Retinal pigment epithelial cell (primary cell): ENCODE data around the gene WDR37.
"Not testable (repeated sequence)": the region's sequence is repeated elsewhere in the genome, so short reads cannot be mapped to it uniquely, and the experiment has no call there.

Source experiments
- DNase-seq: peaks from one replicate; pipeline ENCODE4 v3.0.0-alpha.2; 2010; ENCODE audit warnings: low read depth
- H3K4me3 ChIP-seq: 2 replicates; pipeline ENCODE4 v1.5.1; 2011; ENCODE audit warnings: mild to moderate bottlenecking, low read length, control low read depth, moderate library complexity
- CTCF ChIP-seq: conservative IDR thresholded peaks from 2 replicates; pipeline ENCODE4 v1.5.1; 2011; ENCODE audit warnings: low read depth, low read length, control low read depth, inconsistent platforms

Gene WDR37

DNA sequence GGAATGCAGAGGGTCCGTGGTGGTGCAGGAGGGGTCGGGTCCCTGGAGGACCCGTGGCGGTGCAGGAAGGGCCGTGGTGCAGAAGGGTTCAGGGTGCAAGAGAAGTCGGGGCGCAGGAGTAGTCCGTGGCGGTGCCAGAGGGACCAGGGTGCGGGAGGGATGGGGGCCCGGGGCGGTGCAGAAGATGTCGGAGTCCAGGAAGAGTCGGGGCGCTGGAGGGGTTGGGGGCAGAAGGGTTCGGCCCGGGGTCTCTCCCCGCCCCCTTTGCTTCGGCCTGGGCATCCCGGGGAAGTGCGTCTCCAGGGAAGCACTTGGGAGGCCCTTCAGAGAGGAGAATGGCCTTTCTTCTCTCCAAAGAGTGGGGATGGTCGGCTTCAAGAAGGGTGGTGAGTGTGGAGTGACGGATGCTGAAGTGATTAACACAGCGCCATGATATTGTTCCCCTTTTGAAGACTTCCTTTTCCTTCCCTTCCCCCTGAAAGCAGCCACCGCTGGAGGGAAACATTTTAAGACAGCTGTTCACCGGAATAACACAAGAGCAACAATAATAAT lies 997 bp downstream of the WDR37 start:
- no peak for TF ChIP-seq CTCF
- DNase-seq: no peak
- H3K4me3 ChIP-seq: peak overlapping the region; percentile 87

DNA sequence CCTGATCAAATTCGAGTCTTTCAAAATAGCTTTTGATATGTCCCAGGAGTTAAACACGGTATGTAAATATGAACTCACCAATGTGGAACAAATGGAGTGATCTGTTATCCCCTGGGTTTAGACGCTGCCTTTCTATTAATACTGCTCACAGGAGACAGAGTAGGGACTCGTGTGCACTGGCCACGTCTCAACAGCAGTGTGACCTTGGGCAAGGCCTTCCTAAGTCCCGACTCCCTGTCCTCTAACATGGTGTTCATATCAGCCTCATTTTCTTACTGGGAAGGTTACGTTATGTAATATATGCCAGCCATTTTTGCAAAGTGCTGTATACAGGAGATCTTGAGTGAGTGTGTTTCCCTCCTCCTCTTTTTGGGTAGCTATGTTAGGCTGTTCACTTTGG lies 1.8 kb downstream of the WDR37 start:
- TF ChIP-seq CTCF: no peak
- peak overlapping the region; percentile 5 for H3K4me3 ChIP-seq
- DNase-seq: no peak

DNA sequence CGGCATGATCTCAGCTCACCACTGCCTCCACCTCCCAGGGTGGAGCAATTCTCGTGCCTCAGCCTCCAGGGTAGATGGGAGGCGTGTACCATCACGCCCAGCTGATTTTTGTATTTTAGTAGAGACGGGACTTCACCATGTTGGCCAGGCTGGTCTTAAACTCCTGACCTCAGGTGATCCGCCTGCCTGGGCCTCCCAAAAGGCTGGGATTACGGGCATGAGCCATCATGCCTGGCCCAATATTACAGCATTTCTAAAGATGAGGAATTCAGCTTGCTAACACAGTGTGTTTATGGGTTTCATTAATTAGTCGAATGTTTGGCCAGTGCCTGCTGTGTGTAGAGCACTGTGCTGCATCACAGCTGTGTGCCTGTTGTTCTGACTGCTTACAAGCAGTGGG lies 3.7 kb downstream of the WDR37 start:
- TF ChIP-seq CTCF: no peak
- DNase-seq: no peak
- no peak overlapping the region for H3K4me3 ChIP-seq

GRCh38 chr10:1061930-1062774 lies 6.0 kb downstream of the WDR37 start:
- no peak for TF ChIP-seq CTCF
- no peak for DNase-seq
- no peak overlapping the region for H3K4me3 ChIP-seq

DNA sequence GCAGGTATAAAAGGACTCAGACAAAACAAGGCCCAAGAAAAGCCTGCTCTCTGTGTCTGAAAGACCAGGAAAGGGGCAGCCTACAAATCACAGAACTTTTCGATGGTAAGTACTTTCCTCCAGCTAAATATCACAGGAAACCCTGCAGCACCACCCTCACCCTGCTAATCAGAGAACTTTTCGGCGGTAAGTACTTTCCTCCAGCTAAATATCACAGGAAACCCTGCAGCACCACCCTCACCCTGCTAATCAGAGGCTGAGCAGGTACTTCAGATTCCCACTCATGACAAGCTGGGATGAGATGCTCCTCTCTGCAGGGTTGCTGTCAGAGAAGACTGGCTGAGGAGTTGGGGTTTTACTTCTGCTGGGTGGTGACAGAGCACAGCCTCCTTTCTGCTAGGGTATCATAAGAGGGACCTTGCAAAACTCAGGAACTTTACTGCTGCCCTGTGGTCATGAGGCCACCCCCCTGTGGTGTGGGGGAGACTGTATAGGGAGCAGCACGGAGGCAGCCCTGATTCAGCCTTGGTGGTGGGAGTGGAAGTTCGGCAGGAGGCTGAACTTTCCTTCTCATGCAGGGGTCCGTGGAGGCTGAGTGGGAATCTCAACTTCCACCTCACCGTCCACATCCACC lies 7.2 kb downstream of the WDR37 start:
- DNase-seq: no peak
- H3K4me3 ChIP-seq: no peak overlapping the region
- no peak for TF ChIP-seq CTCF

GRCh38 chr10:1064964-1065247 lies 8.7 kb downstream of the WDR37 start:
- TF ChIP-seq CTCF: no peak
- no peak for DNase-seq
- no peak overlapping the region for H3K4me3 ChIP-seq

- H3K4me3 ChIP-seq, DNase-seq: not testable (repeated sequence)
These were observed 10.5 kb downstream of the WDR37 start for GRCh38 chr10:1066734-1067133.
